Uterus (tissue), 2 donors: Measurements from ENCODE around the gene CDH15.

Experiments
- CTCF ChIP-seq, 4 experiments: fragments of 200-600 bp in 2 of 4; fragments of 450-650 bp in 2 of 4; sonication (generic) in 2 of 4; IDR thresholded peaks; one replicate each; pipeline ENCODE4 v1.5.1; 2016 to 2019; ENCODE audit warnings: antibody characterized with exemption in 4 of 4, mild to moderate bottlenecking in 2 of 4, moderate library complexity in 1 of 4
- POLR2A ChIP-seq, 2 donors: fragments of 450-650 bp; IDR thresholded peaks; one replicate each; pipeline ENCODE4 v1.6.1; 2016; ENCODE audit warnings: antibody characterized with exemption in 2 of 2, mild to moderate bottlenecking in 1 of 2, moderate library complexity in 1 of 2

GRCh38 chr16:89178453-89179147 is 7.1 kb downstream of the CDH15 start:
- TF ChIP-seq POLR2A (IDR thresholded peaks at IDR 0.05) (no peak), CTCF (IDR thresholded peaks at IDR 0.05) (no peak)
